GM12878 (cell line): Measurements from ENCODE around the gene MAP2K1. TPM values are rescaled to one million over a fixed set of nuclear protein-coding genes. Genes with fewer than 3 reads are reported as not detected.
A peak's percentile ranks its signal among the peaks of the same experiment; 100 is the strongest.

Experiments
- CBFB ChIP-seq: IDR thresholded peaks from 2 replicates; pipeline ENCODE4 v1.6.1; 2016; ENCODE audit warnings: antibody characterized with exemption, low read depth
- CEBPB ChIP-seq, 2 experiments: fragments of 150-350 bp in 1 of 2; IDR thresholded peaks; 2 replicates each; pipeline ENCODE4 v1.6.1; 2012 to 2014; ENCODE audit warnings: low read depth in 2 of 2, low read length in 2 of 2, borderline replicate concordance in 1 of 2, inconsistent platforms in 1 of 2
- CTCF ChIP-seq, 3 experiments: IDR thresholded peaks in 2 of 3; conservative IDR thresholded peaks in 1 of 3; 2 replicates each; pipeline ENCODE4 v1.5.1; 2011; ENCODE audit warnings: low read depth in 3 of 3, low read length in 3 of 3, mild to moderate bottlenecking in 3 of 3, control low read depth in 2 of 3, moderate library complexity in 2 of 3, inconsistent platforms in 1 of 3, mixed read lengths in 1 of 3; ENCODE audit not compliant: control insufficient read depth in 2 of 3, insufficient read depth in 1 of 3; ENCODE audit errors: extremely low read depth in 1 of 3
- EED ChIP-seq: sonication (generic); IDR thresholded peaks from 2 replicates; pipeline ENCODE4 v1.6.1; 2016; ENCODE audit warnings: antibody characterized with exemption, low read depth
- IKZF1 ChIP-seq: fragments of 450-650 bp; conservative IDR thresholded peaks from 2 replicates; pipeline ENCODE4 v1.6.1; 2017; ENCODE audit warnings: antibody characterized with exemption, mild to moderate bottlenecking
- JUND ChIP-seq: IDR thresholded peaks from 2 replicates; pipeline ENCODE4 v1.6.1; 2012; ENCODE audit warnings: low read depth, mild to moderate bottlenecking, low read length, improper control_type of control experiment, moderate library complexity
- MAX ChIP-seq: IDR thresholded peaks from 2 replicates; pipeline ENCODE4 v1.6.1; 2012; ENCODE audit warnings: low read depth, low read length, improper control_type of control experiment
- MEF2B ChIP-seq: fragments of 450-650 bp; IDR thresholded peaks from 2 replicates; pipeline ENCODE4 v1.6.1; 2018; ENCODE audit warnings: mild to moderate bottlenecking, moderate library complexity; ENCODE audit not compliant: partially characterized antibody, poor library complexity, severe bottlenecking
- MTA2 ChIP-seq: fragments of 450-650 bp; IDR thresholded peaks from 2 replicates; pipeline ENCODE4 v1.6.1; 2016; ENCODE audit warnings: low read depth, mild to moderate bottlenecking, moderate library complexity
- MXI1 ChIP-seq: fragments of 150-350 bp; IDR thresholded peaks from 2 replicates; pipeline ENCODE4 v1.6.1; 2011; ENCODE audit warnings: low read depth, mild to moderate bottlenecking, inconsistent platforms, low read length, improper control_type of control experiment
- NBN ChIP-seq: fragments of 450-650 bp; IDR thresholded peaks from 2 replicates; pipeline ENCODE4 v1.6.1; 2016
- NFYA ChIP-seq: IDR thresholded peaks from 2 replicates; pipeline ENCODE4 v1.6.1; 2011; ENCODE audit warnings: low read depth, mild to moderate bottlenecking, low read length, improper control_type of control experiment, borderline replicate concordance
- NR2C1 ChIP-seq: fragments of 450-650 bp; IDR thresholded peaks from 2 replicates; pipeline ENCODE4 v1.6.1; 2017; ENCODE audit warnings: antibody characterized with exemption, mild to moderate bottlenecking, moderate library complexity
- POLR2A ChIP-seq: IDR thresholded peaks from 2 replicates; pipeline ENCODE4 v1.6.1; 2011; ENCODE audit warnings: low read depth, mild to moderate bottlenecking, low read length
- POU2F2 ChIP-seq: IDR thresholded peaks from 3 replicates; pipeline ENCODE4 v1.6.1; 2011; ENCODE audit warnings: low read depth, mild to moderate bottlenecking, low read length, borderline replicate concordance
- RAD21 ChIP-seq: IDR thresholded peaks from 2 replicates; pipeline ENCODE4 v1.6.1; 2011; ENCODE audit warnings: mild to moderate bottlenecking, low read depth, low read length, moderate library complexity; ENCODE audit not compliant: insufficient read depth
- RELA ChIP-seq: fragments of 450-650 bp; IDR thresholded peaks from 2 replicates; pipeline ENCODE4 v1.8.0; 2014; ENCODE audit warnings: borderline replicate concordance; ENCODE audit not compliant: partially characterized antibody
- RELB ChIP-seq: fragments of 450-650 bp; IDR thresholded peaks from 2 replicates; pipeline ENCODE4 v1.6.1; 2017; ENCODE audit warnings: low read depth, mild to moderate bottlenecking, moderate library complexity
- SMC3 ChIP-seq: IDR thresholded peaks from 2 replicates; pipeline ENCODE4 v1.6.1; 2011; ENCODE audit warnings: low read length, improper control_type of control experiment, borderline replicate concordance
- SP1 ChIP-seq: IDR thresholded peaks from one replicate; pipeline ENCODE4 v1.6.1; 2011; ENCODE audit warnings: low read depth, low read length
- SUZ12 ChIP-seq: fragments of 200-600 bp; sonication (generic); IDR thresholded peaks from one replicate; pipeline ENCODE4 v1.6.1; 2018; ENCODE audit warnings: antibody characterized with exemption, mild to moderate bottlenecking; ENCODE audit not compliant: unreplicated experiment
- TCF3 ChIP-seq: IDR thresholded peaks from 2 replicates; pipeline ENCODE4 v1.6.1; 2012; ENCODE audit warnings: low read depth, mild to moderate bottlenecking, low read length, borderline replicate concordance; ENCODE audit not compliant: insufficient read depth
- USF1 ChIP-seq: IDR thresholded peaks from 2 replicates; pipeline ENCODE4 v1.6.1; 2011; ENCODE audit warnings: borderline replicate concordance, low read depth, mild to moderate bottlenecking, moderate library complexity, mixed read lengths, low read length; ENCODE audit not compliant: insufficient read depth; ENCODE audit errors: extremely low read length
- USF2 ChIP-seq: IDR thresholded peaks from 2 replicates; pipeline ENCODE4 v1.6.1; 2011; ENCODE audit warnings: low read depth, low read length, improper control_type of control experiment, borderline replicate concordance
- YBX1 ChIP-seq: fragments of 450-650 bp; IDR thresholded peaks from 2 replicates; pipeline ENCODE4 v1.6.1; 2016; ENCODE audit warnings: antibody characterized with exemption
- YY1 ChIP-seq: IDR thresholded peaks from 2 replicates; pipeline ENCODE4 v1.6.1; 2011; ENCODE audit warnings: low read depth, mild to moderate bottlenecking, low read length
- ZNF274 ChIP-seq: IDR thresholded peaks from one replicate; pipeline ENCODE4 v1.8.0; 2011; ENCODE audit not compliant: insufficient read length, insufficient read depth
- ZSCAN29 ChIP-seq: fragments of 450-650 bp; IDR thresholded peaks from 2 replicates; pipeline ENCODE4 v1.6.1; 2017; ENCODE audit warnings: mild to moderate bottlenecking, moderate library complexity
- polyA plus RNA-seq, 11 experiments: library from polyadenylated mRNA; depleted of rRNA in 4 of 11; unstranded in 6 of 11; stranded (reverse) in 5 of 11; fragments of >200 nt; fragmentation: Nextera tagmentation in 4 of 11; fragmentation: Illumina TruSeq in 1 of 11; extraction: Ambion mirVana in 4 of 11; extraction: Trizol in 1 of 11; gene quantifications; 1 replicate in 1 of 11; 2 replicates in 10 of 11; pipeline versions ENCODE4 v1.2.1 to v1.2.3, GENCODE V29; 2011 to 2016; ENCODE audit warnings: inconsistent platforms in 2 of 11, missing spikeins in 2 of 11, low read depth in 1 of 11
- total RNA-seq, 4 experiments: library from RNA; depleted of rRNA in 3 of 4; stranded (reverse); fragments of >200 nt in 3 of 4; fragmentation: Illumina TruSeq in 1 of 4; extraction: Trizol in 1 of 4; gene quantifications; 2 replicates each; pipeline versions ENCODE4 v1.2.1 to v1.2.3, GENCODE V29; 2013 to 2021

MAP2K1 gene
- total and polyA plus RNA-seq, 10 of the 15 experiments (the other 5 are each of a cell fraction or from before 2014, with no cell fraction given) = 11.2 to 112 (median 56.6) TPM

- TF ChIP-seq YBX1 (no peak), SMC3 (no peak), EED (peak; percentile 89), CEBPB (IDR thresholded peaks at IDR 0.05; ENCODE audit: borderline replicate concordance in 1 of 2, low read depth in 2 of 2, low read length in 2 of 2) (no peak), POLR2A (no peak), MTA2 (0 out of 2 replicates have a peak, but pooled peaks have one; percentile 11), NFYA (no peak), SP1 (no peak), CBFB (0 out of 2 replicates have a peak, but pooled peaks have one; percentile 34), NBN (0 out of 2 replicates have a peak, but pooled peaks have one; percentile 37), USF1 (no peak), USF2 (no peak), JUND (no peak), ZSCAN29 (no peak), TCF3 (0 out of 2 replicates have a peak, but pooled peaks have one; percentile 15), NR2C1 (no peak), RAD21 (no peak), ZNF274 (no peak), RELA (no peak), YY1 (no peak), POU2F2 (0 out of 3 replicates have a peak, but pooled peaks have one; percentile 13), CTCF (IDR thresholded peaks at IDR 0.05 in 2 of 3, conservative IDR thresholded peaks at IDR 0.05 in 1 of 3; ENCODE audit: control insufficient read depth in 2 of 3, extremely low read depth in 1 of 3, insufficient read depth in 1 of 3, low read depth in 3 of 3, low read length in 3 of 3) (peak in 1 of 3 experiments; percentile 26; a peak in 1 of 6 replicates), RELB (peak; percentile 78), SUZ12 (no peak), MXI1 (no peak), MEF2B (no peak), IKZF1 (peak; percentile 83), MAX (no peak)
Observed at GRCh38 chr15:66404532-66404931, 17.8 kb downstream of the MAP2K1 start (continued).
